HG03103 (cell line): ENCODE data around the gene TMEM141.

ENCODE experiments used
- ATAC-seq: cut with Tn5 transposase; IDR thresholded peaks from one replicate; pipeline ENCODE4 v1.9.1; 2021; ENCODE audit warnings: low read depth; ENCODE audit not compliant: unreplicated experiment

The TMEM141 gene

GRCh38 chr9:136790640-136791515 lies at the start of gene TMEM141:
TSS of gene TMEM141 (plus strand) at chr9:136791344. CDS start at chr9:136791371, 27 bp downstream.
- peak; percentile 77 for ATAC-seq

GRCh38 chr9:136741883-136742571 lies 49.1 kb upstream of the TMEM141 start:
- no peak for ATAC-seq

- no peak for ATAC-seq
Observed at GRCh38 chr9:136742591-136743391, 48.4 kb upstream of the TMEM141 start, which contains the start of gene LCN10. TSS of gene LCN10 (minus strand) at chr9:136742940. CDS start at chr9:136742903, 37 bp downstream.

- no peak for ATAC-seq
Observed at GRCh38 chr9:136743639-136744211, 47.4 kb upstream of the TMEM141 start.

GRCh38 chr9:136744773-136745172 lies 46.4 kb upstream of the TMEM141 start:
- ATAC-seq = no peak

GRCh38 chr9:136745389-136746154 lies 45.6 kb upstream of the TMEM141 start:
- ATAC-seq = no peak

- ATAC-seq = no peak
Observed at GRCh38 chr9:136746155-136746490, 45.0 kb upstream of the TMEM141 start.

- no peak for ATAC-seq
Observed at GRCh38 chr9:136746621-136747020, 44.5 kb upstream of the TMEM141 start.

GRCh38 chr9:136747161-136748060 lies 43.7 kb upstream of the TMEM141 start:
- no peak for ATAC-seq

GRCh38 chr9:136748201-136748600 lies 42.9 kb upstream of the TMEM141 start, which contains the start of gene LCN6:
TSS of gene LCN6 (minus strand) at chr9:136748525. CDS start at chr9:136748483, 42 bp downstream.
- no peak for ATAC-seq

GRCh38 chr9:136748666-136749611 lies 42.2 kb upstream of the TMEM141 start:
- no peak for ATAC-seq

GRCh38 chr9:136750526-136750925 lies 40.6 kb upstream of the TMEM141 start:
- no peak for ATAC-seq

- ATAC-seq = no peak
Observed at GRCh38 chr9:136751244-136751643, 39.9 kb upstream of the TMEM141 start.

- ATAC-seq = no peak
Observed at GRCh38 chr9:136751814-136752213, 39.3 kb upstream of the TMEM141 start.

GRCh38 chr9:136753371-136754058 lies 37.6 kb upstream of the TMEM141 start:
- ATAC-seq = no peak

- no peak for ATAC-seq
Observed at GRCh38 chr9:136754059-136754572, 37.0 kb upstream of the TMEM141 start.
